Measurements from ENCODE around the gene PPM1H.

DNA sequence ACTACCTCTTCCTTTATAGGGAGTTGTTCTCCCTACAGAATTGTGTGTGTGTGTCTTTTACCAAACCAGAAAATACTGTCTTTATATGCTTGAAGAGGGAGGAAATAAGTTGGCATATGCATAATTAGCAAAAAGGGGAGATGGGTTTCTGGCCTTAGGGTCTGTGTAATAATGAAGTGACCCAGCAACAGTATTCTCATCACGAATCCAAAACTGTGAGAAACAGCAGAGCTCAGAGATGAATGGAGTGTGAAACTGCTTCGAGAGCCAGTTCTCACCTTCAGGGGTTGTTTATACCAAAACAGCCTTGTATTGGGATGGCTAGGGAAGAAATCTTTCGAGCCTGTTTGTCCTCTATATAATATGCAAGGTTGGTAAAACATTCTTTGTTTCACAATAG lies 240.8 kb downstream of the PPM1H start:
- TF ChIP-seq, protein P1, sequence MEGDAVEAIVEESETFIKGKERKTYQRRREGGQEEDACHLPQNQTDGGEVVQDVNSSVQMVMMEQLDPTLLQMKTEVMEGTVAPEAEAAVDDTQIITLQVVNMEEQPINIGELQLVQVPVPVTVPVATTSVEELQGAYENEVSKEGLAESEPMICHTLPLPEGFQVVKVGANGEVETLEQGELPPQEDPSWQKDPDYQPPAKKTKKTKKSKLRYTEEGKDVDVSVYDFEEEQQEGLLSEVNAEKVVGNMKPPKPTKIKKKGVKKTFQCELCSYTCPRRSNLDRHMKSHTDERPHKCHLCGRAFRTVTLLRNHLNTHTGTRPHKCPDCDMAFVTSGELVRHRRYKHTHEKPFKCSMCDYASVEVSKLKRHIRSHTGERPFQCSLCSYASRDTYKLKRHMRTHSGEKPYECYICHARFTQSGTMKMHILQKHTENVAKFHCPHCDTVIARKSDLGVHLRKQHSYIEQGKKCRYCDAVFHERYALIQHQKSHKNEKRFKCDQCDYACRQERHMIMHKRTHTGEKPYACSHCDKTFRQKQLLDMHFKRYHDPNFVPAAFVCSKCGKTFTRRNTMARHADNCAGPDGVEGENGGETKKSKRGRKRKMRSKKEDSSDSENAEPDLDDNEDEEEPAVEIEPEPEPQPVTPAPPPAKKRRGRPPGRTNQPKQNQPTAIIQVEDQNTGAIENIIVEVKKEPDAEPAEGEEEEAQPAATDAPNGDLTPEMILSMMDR (IDR thresholded peaks at IDR 0.05; ENCODE audit: low read depth, low read length) = no peak
- no peak for TF ChIP-seq EZH2phosphoT487 (IDR thresholded peaks at IDR 0.05; ENCODE audit: low read depth)

All from OCI-LY3 (cell line).